Keratinocyte (primary cell): ENCODE measurements around the gene CLIP2.

Experiments
- CTCF ChIP-seq, 3 experiments: IDR thresholded peaks in 1 of 3; conservative IDR thresholded peaks in 1 of 3; optimal IDR thresholded peaks in 1 of 3; 2 replicates in 2 of 3; 3 replicates in 1 of 3; pipeline versions ENCODE3 to v1.5.1; 2011; ENCODE audit warnings: low read length in 3 of 3, mild to moderate bottlenecking in 3 of 3, moderate library complexity in 2 of 3, control low read depth in 1 of 3, inconsistent platforms in 1 of 3; ENCODE audit not compliant: insufficient read depth in 2 of 3; ENCODE audit errors: extremely low read depth in 1 of 3
- EZH2 ChIP-seq: IDR thresholded peaks from one replicate; pipeline ENCODE4 v1.6.1; 2012; ENCODE audit warnings: inconsistent platforms, mild to moderate bottlenecking, low read length, moderate library complexity

DNA sequence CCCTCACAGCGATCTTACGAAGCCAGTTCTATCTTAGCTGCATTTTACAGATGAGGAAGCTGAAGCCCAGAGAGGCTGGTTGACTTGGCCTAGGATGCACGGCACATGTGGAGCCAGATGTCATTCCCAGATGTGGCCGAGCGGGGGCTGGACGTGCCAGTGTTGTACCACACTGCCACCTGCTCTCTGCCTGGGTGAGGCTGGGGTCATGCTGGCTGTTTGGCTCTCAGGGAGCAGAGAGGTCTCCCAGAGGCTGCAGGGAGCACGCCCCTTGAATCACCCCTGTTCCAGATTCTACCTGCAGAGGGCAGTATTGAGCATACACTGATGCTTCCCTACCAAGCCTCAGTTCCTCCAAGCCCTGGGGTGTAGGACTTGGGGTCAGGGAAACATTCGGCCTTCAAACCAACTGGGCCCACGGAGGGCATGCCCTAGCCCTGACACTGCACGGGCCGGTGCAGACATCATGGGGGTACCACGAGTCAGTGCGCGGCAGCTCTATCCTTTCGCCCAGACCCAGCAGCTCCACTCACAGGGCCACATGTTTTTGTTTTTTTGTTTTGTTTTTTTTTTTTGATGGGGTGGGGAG is 160.7 kb downstream of the CLIP2 start:
- peak; percentile 83 to 88 (median 87) for TF ChIP-seq CTCF (optimal IDR thresholded peaks at IDR 0.05 in 1 of 3, IDR thresholded peaks at IDR 0.05 in 1 of 3, conservative IDR thresholded peaks at IDR 0.05 in 1 of 3; ENCODE audit: extremely low read depth in 1 of 3, insufficient read depth in 2 of 3, low read length in 3 of 3)
- TF ChIP-seq EZH2: no peak
